Raji (cell line): ENCODE measurements around the gene JPT2.

Source experiments
- POLR2A ChIP-seq: IDR thresholded peaks from 2 replicates; pipeline ENCODE4 v1.6.1; 2011; ENCODE audit warnings: low read depth, low read length, control low read depth; ENCODE audit not compliant: insufficient read depth

The JPT2 gene

GRCh38 chr16:1665829-1666228 lies 12.2 kb upstream of the JPT2 start:
- TF ChIP-seq POLR2A = no peak

GRCh38 chr16:1666316-1666715 lies 11.8 kb upstream of the JPT2 start:
- no peak for TF ChIP-seq POLR2A

GRCh38 chr16:1667271-1667670 lies 10.8 kb upstream of the JPT2 start:
- no peak for TF ChIP-seq POLR2A

GRCh38 chr16:1667916-1668315 lies 10.2 kb upstream of the JPT2 start:
- no peak for TF ChIP-seq POLR2A

- no peak for TF ChIP-seq POLR2A
These were observed 9.3 kb upstream of the JPT2 start for GRCh38 chr16:1668612-1669319.

- no peak for TF ChIP-seq POLR2A
These were observed 8.4 kb upstream of the JPT2 start for GRCh38 chr16:1669698-1670097.

GRCh38 chr16:1670371-1670770 lies 7.7 kb upstream of the JPT2 start:
- TF ChIP-seq POLR2A = no peak

- TF ChIP-seq POLR2A = no peak
These were observed 7.2 kb upstream of the JPT2 start for GRCh38 chr16:1670866-1671265.

GRCh38 chr16:1673424-1674151 lies 4.5 kb upstream of the JPT2 start:
- TF ChIP-seq POLR2A = no peak

- no peak for TF ChIP-seq POLR2A
These were observed 3.8 kb upstream of the JPT2 start for GRCh38 chr16:1674306-1674705.

- TF ChIP-seq POLR2A = no peak
These were observed 3.1 kb upstream of the JPT2 start for GRCh38 chr16:1674751-1675664.

GRCh38 chr16:1676661-1677060 lies 1.4 kb upstream of the JPT2 start:
- no peak for TF ChIP-seq POLR2A

GRCh38 chr16:1677339-1677738 lies 740 bp upstream of the JPT2 start:
- TF ChIP-seq POLR2A = no peak

- TF ChIP-seq POLR2A = no peak
These were observed 520 bp downstream of the JPT2 start for GRCh38 chr16:1678500-1679098.

GRCh38 chr16:1680361-1680760 lies 2.3 kb downstream of the JPT2 start:
- no peak for TF ChIP-seq POLR2A
